HG02840 (cell line): Measurements from ENCODE around the gene TTLL9.

Experiments used
- ATAC-seq: cut with Tn5 transposase; IDR thresholded peaks from one replicate; pipeline ENCODE4 v1.9.1; 2021; ENCODE audit warnings: mild to moderate bottlenecking, moderate library complexity, moderate number of reproducible peaks; ENCODE audit not compliant: unreplicated experiment, low FRiP score

The TTLL9 gene

DNA sequence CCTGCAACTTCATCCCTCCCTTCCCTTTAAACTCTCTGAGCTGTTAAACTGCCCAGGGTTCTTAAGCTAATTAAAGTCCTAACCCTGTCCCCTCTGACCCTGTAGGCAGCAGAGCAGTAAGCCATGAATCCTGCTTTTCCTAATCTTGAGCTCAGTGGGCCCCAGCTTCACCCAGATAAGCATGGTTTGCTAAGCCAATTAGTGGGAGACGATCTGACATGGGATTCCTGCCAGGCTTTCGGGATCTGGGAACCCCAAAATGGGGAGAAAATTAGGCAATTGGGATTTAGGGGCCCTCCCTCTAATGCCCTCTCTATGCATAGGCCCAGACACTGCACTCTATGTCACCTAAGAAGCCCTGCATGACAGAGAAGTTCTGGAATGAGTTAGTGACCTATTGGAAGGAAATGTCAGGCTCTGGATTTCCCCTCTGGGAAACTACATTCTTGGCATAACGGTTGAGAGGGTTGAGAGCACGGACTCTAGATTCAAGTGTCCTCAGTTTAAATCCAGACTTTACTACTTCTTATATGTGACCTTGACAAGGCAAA is 102.1 kb downstream of the TTLL9 start:
- no peak for ATAC-seq

DNA sequence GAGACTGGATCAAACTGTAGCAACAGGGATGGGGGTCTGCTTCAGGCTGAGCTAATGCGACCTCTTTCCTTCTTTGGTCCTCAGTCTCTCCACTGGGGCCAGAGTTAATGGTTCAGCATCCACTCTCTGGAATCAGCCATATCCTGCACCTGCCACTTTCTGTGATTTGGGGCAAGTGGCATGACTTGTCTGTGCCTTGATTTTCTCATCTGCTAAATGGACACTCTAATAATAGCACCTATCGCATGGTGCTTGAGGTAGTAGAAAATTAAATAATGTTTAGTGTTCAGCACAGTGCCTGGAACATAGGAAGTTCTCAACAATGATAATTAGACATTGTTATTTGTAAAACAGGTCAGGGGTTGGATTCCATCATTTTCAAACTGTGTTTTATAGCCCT is 103.9 kb downstream of the TTLL9 start:
- ATAC-seq, result no peak

DNA sequence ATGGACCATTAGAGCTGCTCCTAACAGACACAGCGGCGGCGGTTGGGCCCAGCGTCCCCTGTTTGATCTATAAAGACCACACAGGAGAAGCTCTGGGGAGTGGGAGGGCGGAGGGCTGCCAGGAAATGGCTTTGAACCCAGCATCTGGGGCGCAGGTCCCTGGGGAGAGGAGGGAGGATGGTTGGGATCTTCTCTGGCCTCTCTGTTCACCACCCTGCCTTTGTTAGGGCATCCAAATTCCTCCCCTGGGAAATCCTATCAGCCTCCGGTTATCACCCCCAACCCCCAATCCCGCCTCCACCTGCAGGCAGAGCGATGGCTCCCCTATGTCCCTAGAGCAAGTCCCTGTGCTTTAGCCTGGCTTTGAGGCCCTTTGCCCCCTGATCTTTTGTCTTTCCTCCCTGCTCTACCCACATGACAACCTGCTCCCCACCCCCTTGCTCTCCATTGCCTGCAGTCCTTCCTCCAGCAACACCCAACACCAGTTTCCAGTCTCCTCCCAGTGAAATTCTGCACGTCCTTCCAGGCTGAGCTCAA is 104.6 kb downstream of the TTLL9 start:
- ATAC-seq, result no peak

DNA sequence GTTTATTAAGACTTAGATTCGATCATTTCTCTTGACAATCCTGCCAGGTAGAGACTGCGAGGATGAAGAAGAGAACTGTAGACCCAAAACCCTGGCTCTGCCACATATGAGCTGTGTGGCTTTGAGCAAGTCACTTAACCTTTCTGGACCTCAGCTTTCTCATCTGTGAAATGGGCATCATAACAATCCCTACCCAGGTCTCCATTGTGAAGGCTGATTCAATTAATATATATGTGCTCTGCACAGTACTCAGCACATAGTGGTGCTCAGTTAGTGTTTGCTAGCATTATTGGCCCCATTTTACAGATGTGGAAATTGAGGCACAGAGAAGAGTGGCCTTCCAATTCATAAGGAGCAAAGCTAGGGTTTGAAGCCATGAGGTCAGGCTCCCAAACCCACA is 105.4 kb downstream of the TTLL9 start:
- no peak for ATAC-seq

DNA sequence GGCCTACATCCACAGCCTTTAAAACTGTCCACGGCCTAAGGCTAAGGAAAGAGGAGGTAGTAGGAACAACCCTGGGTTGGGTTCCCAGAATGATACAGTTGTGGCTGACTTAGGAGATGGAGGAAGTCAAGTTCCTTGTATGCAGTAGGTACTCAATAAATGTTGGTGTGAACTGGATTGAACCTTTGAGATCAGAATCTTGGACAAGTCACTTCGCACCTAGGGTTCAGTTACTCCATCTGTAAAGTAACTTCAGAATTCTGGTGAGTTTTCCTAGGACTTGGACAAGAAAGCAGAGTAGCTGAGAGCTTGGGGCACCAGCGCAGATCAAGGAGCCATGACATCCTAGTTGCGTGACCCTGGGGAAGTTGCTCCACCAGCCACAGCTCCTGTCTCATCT is 106.6 kb downstream of the TTLL9 start:
- no peak for ATAC-seq

DNA sequence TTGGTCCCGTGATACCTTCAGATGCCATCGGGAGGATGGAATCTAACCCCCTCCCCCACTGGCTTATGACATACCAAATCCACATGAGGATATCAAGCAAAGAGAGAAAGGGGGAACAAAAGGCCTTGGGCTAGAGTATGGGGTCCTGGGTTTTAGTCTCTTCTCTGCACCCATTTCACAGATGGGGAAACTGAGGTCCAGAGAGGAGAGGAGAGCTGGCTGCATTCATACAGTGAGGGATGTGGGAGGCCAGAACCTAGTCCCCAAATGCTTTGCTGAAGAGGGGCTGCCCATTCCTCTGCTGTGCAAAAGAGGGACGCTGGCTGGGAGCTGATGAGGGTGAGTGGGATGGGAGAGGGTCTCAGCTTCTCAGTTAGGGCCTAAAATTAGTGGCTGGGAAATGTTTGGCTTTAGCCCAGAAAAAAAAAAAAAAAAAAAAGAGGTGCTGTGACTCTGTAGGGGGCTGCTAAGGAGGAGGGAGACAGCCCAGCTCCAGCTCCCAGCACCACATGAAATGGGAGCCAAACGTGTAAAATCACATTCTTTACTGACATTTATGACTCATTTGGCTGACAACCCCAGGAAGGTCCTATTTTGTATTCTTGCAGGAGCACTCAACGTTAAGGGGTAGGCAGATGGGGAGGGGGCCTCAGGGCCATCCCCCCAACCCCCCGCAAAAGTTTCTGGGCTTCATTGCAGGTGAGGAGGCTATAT is 109.4 kb downstream of the TTLL9 start:
- ATAC-seq, result no peak

DNA sequence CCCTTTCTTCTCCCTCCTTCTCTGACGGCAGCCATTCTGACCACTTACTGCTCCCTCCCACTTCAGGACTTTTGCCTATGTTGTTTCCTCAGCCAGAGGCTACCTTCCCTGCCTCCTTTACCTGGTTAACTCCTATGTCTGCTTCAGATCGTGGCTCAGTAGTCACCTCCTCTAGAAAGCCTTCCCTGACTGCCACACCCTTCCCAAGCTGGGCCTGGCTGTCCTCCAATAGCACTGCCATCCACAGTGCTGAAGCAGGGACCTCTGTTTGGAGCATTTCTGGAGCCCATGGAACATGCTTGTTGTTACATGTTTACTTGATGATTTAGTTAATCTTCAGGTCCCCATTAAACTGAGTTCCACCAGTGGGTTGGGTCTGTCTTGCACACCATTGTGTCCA is 111.3 kb downstream of the TTLL9 start:
- no peak for ATAC-seq

DNA sequence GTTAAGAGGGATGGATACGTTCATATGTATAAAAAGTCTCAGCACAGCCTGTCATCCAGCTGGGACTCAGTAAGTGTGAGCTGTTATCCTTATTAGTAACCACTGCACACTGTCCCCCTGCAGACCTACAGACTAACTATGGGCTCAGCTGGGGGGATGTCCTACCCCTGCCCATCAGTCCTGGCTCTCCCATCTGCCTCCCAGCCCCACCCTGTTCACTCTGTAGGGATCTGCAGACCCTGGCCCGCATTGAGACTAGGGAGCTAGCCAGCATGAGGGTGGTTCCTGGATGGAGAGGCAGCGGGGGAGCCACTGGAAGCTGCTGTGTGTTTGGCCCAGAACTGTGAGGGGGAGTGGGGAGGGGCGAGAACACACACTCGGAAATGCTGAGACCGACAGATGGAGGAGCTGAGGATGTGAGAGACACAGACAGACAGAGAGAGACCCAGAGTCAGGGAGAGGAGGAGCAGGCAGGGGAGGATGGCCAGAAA is 114.6 kb downstream of the TTLL9 start:
- ATAC-seq, result no peak

DNA sequence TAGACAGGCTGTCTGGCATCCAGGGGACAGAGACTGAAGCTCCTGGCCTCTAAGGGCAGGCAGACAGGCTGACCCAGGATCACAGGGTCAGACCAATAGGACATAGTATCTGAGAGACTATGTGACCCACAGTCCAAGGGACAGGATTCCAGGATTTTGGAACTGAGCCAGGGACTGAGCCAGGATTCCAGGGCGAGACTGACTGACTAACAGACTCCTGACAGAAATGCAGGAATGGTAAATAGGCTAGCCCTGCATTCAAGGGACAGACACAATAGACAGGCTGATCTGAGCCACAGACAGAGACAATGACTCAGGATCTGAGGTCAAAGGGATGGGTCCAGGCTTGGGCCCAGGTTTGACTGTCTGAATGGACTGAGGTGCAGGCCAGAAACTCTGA is 117.3 kb downstream of the TTLL9 start:
- ATAC-seq, result no peak

DNA sequence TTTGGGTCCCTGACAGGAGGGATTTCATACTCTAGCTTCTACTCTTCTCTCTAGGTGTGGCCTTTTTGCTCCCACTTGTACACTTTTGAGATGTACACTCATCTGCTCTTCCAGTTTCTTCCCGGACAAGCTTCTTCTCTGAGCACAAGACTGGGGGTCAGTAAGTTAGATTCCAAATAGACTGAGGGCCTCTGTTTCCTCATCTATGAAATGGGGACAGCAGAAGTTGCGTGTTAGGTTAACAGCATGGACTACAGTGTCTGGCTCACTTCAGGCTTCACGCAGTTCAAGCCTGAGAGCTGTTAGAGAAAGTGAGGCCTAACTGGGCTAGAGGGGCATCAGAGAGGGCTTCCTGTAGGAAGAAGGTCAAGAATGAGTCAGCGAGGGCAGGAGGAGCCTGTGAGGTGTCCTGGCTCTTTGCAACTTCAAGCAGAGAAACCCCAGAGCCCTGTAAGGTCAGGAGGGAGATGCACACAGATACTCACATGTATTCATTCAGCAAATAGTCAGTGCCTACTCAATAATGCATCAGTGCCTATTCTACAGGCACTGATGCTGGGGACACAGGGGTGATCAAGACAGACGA is 118.1 kb downstream of the TTLL9 start:
- no peak for ATAC-seq

DNA sequence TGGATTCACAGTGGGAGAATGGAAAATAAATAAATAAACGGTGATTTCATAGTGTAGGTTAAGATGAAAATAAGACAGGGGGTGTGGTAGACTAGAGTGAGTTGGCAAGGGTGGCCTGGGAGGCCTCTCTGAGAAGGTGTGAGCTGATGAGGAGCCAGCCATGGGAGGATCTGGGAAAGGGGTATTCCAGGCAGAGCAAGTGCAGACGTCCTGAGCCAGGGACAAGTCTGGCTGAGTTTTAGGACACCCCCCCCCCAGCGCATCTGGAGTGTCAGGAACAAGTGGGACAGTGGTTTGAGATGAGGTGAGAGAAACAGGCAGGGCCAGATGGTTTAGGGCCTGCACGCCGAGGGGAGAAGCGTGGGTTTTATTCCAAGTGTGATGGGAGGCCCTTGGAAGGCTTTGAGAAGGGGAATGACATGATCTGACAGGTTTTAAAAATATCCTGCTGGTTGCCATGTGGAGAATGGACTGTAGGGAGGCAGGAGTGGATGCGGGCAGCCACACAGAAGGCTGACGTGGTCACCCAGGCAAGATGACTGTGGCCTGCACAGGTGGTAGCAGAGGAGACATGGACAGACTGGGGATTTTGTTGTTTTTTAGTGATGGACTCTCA is 118.7 kb downstream of the TTLL9 start:
- ATAC-seq, result no peak

DNA sequence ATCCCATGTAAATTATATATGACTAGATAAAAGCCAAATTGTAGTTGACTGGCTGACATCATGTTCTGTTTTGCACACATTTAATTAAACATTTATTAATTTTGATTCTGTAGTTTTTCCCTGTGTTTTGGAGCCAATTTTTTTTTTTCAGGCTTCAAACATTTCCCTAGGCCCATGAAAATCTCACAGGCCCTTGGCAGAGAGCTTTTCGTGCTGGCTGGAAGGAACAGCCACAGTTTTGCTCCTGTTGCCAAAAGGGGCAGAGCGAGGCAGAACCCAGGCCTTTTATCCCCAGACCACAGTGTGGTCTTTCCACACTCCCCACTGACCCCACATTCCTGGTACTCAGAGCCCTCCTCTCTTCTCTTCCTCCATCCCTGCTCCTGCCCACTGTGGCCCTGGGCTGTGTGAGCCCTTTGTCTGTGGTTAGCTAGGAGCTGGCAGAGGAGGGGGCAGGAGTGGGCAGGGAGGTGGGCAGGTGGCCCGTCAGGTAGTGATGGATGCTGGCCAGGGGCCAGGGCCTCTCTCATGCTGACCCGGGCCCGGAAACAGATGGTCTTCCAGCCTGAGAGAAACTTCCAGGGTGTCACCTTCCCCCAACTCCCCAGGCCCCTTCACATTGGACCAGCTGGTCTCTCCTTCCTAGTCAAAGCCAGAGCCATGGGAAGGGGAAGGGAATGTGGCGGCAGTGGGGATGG is 120.4 kb downstream of the TTLL9 start:
- no peak for ATAC-seq

DNA sequence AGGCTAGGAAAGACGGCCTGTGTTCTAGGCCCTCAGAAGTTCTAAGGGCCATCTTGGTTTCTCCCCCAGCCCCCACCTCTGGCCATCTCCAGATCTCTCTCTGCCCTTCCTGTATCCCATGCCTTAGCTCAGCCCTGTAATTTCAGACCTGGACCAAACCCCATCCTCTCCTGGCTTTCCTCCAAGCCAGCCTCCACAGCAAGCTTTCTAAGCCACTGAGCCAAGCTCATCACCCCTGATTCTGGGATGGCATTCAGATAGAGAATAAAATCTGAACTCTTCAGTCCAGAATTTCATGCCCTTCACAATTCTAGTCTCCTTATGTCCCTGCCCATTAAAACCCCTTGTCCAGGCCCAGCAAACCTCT is 120.9 kb downstream of the TTLL9 start:
- no peak for ATAC-seq

DNA sequence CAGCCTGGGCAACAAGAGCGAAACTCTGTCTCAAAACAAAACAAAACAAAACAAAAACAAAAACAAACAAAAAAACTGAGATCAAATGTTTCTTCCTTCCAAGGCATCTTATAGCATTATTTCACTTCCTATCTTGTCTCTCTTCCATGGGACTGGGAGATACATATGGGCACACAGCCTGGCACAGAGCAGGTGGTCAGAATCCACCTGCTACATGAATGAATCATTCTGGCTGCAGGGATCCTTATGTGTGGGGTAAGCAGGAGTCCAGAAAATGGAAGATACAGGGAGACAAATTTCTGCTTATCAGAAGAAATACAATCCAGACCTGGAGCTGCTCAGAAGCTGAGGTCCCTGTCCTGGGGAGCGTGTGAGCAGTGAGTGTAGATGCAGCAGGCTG is 121.7 kb downstream of the TTLL9 start:
- no peak for ATAC-seq
